Nucleus accumbens (tissue), 56 donors: ENCODE results near the gene PCDHGA7.
A peak's percentile ranks its signal among the peaks of the same experiment; 100 is the strongest.
"Not testable (repeated sequence)": the region's sequence is repeated elsewhere in the genome, so short reads cannot be mapped to it uniquely, and the experiment has no call there.

Experiments
- DNase-seq, 56 donors: peaks; one replicate each; lab custom pipeline; 2025; lab: John Stamatoyannopoulos, UW

Gene PCDHGA7

DNA sequence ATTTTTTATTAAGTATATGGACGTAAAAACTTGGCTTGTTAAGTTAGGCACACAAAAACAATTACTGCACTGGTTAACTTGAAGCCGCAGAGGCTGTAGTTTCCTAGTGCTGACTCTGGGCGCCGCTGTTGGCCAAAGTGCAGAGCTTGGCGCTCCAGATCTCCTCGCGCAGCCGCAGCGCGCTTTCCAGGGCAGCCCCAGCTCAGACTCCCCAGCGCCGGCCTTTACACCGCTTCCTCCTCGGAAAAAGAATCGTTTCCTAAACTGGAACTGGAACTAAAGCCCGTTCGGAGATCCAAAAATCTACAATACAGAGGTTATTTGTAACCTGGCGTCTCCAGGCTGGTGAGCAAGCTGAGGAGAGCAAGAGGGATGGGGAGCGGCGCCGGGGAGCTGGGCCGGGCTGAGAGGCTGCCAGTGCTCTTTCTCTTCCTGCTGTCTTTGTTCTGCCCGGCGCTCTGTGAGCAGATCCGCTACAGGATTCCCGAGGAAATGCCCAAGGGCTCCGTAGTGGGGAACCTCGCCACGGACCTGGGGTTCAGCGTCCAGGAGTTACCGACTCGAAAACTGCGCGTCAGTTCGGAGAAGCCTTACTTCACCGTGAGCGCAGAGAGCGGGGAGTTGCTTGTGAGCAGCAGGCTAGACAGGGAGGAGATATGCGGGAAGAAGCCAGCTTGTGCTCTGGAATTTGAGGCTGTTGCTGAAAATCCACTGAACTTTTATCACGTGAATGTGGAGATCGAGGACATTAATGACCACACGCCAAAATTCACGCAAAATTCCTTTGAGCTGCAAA is 15.4 kb downstream of the PCDHGA7 start, which contains the start of gene PCDHGB5:
Gene PCDHGB5, plus strand, starts transcription at position 192 of the 796 bp plus-strand sequence. Its CDS starts 181 bp downstream, at position 373.
- DNase-seq = peak in 3 of 56 donors; percentile 19 to 31 (median 22)

DNA sequence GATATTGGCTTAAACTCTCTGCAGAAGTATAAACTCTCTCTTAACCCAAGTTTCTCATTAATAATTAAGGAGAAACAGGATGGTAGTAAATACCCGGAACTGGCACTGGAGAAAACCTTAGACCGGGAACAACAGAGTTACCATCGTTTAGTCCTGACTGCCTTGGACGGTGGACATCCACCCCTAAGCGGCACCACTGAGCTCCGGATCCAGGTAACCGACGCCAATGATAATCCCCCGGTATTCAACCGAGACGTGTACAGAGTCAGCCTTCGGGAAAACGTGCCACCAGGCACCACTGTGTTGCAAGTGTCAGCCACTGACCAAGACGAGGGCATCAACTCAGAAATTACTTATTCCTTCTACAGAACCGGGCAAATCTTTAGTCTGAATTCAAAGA is 16.1 kb downstream of the PCDHGA7 start:
- no peak for DNase-seq

DNA sequence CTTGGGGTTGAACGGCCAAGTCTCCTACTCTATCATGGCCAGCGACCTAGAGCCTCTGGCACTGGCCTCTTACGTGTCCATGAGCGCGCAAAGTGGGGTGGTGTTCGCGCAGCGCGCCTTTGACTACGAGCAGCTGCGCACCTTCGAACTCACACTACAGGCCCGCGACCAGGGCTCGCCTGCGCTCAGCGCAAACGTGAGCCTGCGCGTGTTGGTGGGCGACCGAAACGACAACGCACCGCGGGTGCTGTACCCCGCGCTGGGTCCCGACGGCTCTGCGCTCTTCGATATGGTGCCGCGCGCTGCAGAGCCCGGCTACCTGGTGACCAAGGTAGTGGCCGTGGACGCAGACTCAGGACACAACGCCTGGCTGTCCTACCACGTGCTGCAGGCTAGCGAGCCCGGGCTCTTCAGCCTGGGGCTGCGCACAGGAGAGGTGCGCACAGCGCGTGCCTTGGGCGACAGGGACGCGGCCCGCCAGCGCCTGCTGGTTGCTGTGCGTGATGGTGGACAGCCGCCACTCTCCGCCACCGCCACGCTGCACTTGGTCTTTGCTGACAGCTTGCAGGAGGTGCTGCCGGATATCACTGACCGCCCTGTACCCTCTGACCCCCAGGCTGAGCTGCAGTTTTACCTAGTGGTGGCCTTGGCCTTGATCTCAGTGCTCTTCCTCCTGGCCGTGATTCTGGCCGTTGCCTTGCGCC is 17.2 kb downstream of the PCDHGA7 start:
- no peak for DNase-seq

DNA sequence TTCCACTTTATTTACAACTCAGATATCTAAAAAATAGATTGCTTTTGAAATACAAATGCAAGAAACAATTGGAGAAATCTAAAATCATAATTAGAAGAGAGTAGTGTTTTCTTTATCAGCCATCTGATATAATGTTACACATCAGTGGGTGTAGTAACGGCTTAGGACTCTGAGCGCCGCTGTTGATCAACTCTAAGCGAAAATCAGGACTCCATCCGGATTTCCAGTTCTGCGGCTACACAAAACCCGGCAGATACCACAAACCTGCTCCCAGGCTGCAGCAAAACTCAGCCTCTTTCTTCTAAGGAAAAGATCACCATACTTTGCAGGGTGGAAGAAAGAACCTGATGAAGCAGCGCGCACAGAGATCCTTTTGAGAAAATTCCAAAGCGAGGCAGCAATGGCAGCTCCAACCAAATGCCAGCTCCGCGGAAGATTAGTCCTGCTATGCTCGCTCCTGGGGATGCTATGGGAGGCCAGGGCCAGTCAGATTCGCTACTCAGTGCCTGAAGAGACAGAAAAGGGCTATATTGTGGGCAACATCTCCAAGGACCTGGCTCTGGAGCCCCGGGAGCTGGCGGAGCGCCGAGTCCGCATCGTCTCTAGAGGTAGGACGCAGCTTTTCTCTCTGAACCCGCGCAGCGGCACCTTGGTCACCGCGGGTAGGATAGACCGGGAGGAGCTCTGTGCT is 20.2 kb downstream of the PCDHGA7 start, which contains the start of gene PCDHGA9:
Gene PCDHGA9, plus strand, starts transcription at position 226 of the 691 bp plus-strand sequence. Its CDS starts 175 bp downstream, at position 401.
- peak in 1 of 56 donors; percentile 23 for DNase-seq

DNA sequence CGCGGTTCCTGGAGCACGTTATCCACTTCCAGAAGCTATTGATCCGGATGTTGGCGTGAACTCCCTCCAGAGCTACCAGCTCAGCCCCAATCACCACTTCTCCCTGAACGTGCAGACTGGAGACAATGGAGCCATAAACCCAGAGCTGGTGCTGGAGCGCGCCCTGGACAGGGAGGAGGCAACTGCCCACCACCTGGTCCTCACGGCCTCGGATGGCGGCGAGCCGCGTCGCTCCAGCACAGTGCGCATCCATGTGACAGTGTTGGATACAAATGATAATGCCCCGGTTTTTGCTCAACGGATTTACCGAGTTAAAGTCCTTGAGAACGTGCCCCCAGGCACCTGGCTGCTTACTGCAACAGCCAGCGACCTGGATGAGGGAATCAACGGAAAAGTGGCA is 20.8 kb downstream of the PCDHGA7 start:
- DNase-seq = no peak

DNA sequence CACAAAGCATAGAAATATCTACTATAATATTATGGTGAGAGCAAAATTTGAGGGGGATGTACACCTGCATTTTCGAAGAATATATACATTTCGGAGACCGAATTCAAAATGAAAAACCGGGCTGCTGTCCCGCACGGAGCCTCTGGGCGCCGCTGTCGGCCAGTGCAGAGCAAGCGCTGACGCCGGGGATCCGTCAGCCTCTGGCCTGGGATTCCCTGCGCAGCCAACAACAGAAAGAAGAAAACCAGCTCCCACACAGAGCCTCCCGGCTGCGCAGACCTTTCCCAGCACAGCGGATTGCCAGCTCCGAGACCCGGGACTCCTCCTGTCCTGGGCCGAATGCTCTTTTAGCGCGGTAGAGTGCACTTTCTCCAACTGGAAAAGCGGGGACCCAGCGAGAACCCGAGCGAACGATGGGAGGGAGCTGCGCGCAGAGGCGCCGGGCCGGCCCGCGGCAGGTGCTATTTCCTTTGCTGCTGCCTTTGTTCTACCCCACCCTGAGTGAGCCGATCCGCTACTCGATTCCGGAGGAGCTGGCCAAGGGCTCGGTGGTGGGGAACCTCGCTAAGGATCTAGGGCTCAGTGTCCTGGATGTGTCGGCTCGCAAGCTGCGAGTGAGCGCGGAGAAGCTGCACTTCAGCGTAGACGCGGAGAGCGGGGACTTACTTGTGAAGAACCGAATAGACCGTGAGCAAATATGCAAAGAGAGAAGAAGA is 25.4 kb downstream of the PCDHGA7 start, which contains the start of gene PCDHGB6:
Gene PCDHGB6, plus strand, starts transcription at position 232 of the 716 bp plus-strand sequence. Its CDS starts 182 bp downstream, at position 414.
- peak in 2 of 56 donors; percentile 19 for DNase-seq

DNA sequence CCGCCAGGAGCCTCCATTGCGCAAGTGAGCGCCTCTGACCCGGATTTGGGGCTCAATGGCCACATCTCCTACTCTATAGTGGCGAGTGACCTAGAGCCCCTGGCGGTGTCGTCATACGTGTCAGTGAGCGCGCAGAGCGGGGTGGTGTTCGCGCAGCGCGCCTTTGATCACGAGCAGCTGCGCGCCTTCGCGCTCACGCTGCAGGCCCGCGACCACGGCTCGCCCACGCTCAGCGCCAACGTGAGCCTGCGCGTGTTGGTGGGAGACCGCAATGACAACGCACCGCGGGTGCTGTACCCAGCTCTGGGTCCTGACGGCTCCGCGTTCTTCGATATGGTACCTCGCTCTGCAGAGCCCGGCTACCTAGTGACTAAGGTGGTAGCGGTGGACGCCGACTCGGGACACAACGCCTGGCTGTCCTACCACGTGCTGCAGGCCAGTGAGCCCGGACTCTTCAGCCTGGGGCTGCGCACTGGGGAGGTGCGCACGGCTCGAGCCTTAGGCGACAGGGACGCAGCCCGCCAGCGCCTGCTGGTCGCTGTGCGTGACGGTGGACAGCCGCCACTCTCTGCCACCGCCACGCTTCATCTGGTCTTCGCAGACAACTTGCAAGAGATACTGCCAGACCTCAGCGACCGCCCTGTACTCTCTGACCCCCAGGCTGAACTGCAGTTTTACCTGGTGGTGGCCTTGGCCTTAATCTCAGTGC is 27.2 kb downstream of the PCDHGA7 start:
- no peak for DNase-seq

DNA sequence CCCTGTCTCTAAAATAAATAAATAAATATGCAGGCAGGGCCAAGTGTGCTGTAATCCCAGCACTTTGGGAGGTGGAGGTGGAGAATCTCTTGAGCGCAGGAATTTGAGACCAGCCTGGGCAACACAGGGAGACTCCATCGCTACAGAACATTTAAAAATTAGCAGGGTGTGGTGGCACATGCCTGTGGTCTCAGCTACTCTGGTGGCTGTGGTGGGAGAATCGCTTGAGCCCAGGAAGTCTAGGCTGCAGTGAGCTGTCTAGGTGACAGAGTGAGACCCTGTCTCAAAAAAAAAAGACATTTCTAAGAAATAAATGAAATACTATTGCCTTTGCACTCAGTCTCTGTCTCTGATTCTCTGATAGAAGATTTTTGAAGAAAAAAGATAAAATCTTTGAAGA is 29.0 kb downstream of the PCDHGA7 start:
- DNase-seq = no peak

DNA sequence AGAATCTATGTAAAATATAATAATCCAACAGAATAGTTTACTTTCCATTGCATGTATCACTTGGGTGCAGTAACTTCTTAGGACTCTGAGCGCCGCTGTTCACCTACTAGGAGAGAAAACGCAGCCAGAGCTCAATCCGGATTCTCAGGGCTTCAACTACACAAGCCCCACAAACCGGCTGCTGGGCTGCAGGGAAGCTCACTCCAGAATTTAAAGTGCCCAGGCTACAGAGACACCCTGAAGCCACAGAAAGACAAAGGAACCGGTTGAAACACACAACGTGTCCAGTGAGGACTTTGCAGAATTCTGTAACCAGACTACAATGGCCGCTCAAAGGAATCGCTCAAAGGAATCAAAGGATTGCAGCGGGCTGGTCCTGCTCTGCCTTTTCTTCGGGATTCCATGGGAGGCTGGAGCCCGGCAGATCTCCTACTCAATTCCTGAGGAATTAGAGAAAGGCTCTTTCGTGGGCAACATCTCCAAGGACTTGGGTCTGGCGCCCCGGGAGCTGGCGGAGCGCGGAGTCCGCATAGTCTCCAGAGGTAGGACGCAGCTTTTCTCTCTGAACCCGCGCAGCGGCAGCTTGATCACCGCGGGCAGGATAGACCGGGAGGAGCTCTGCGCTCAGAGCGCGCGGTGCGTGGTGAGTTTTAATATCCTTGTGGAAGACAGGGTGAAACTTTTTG is 30.5 kb downstream of the PCDHGA7 start, which contains the start of gene PCDHGA10:
Gene PCDHGA10, plus strand, starts transcription at position 134 of the 686 bp plus-strand sequence. Its CDS starts 189 bp downstream, at position 323.
- peak in 4 of 56 donors; percentile 20 to 38 (median 34) for DNase-seq

DNA sequence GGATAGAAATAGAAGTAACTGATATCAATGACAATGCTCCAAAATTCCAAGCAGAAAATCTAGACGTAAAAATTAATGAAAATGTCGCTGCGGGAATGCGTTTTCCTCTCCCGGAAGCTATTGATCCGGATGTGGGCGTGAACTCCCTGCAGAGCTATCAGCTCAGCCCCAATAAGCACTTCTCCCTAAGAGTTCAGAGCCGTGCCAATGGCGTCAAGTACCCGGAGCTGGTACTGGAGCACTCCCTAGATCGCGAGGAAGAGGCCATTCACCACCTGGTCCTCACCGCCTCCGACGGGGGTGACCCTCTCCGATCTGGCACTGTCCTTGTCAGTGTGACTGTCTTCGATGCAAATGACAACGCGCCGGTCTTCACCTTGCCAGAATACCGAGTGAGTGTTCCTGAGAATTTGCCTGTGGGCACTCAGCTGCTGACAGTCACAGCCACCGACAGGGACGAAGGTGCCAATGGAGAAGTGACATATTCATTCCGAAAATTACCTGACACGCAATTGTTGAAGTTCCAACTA is 31.1 kb downstream of the PCDHGA7 start:
- DNase-seq = no peak

DNA sequence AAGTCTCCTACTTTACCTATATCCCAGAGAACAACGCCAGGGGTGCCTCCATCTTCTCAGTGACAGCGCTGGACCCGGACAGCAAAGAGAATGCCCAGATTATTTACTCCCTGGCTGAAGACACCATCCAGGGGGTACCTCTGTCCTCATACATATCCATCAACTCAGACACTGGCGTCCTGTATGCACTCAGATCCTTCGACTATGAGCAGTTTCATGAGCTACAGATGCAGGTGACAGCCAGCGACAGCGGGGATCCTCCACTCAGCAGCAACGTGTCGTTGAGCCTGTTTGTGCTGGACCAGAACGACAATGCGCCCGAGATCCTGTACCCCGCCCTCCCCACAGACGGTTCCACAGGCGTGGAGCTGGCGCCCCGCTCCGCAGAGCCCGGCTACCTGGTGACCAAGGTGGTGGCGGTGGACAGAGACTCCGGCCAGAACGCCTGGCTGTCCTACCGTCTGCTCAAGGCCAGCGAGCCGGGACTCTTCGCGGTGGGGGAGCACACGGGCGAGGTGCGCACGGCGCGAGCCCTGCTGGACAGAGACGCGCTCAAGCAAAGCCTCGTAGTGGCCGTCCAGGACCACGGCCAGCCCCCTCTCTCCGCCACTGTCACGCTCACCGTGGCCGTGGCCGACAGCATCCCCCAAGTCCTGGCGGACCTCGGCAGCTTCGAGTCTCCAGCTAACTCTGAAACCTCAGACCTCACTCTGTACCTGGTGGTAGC is 32.2 kb downstream of the PCDHGA7 start:
- DNase-seq = not testable (repeated sequence)

DNA sequence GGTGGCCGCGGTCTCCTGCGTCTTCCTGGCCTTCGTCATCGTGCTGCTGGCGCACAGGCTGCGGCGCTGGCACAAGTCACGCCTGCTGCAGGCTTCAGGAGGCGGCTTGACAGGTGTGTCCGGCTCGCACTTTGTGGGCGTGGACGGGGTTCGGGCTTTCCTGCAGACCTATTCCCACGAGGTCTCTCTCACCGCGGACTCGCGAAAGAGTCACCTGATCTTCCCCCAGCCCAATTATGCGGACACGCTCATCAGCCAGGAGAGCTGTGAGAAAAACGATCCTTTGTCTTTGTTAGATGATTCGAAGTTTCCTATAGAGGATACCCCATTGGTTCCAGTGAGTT is 32.7 kb downstream of the PCDHGA7 start:
- DNase-seq = not testable (repeated sequence)

DNA sequence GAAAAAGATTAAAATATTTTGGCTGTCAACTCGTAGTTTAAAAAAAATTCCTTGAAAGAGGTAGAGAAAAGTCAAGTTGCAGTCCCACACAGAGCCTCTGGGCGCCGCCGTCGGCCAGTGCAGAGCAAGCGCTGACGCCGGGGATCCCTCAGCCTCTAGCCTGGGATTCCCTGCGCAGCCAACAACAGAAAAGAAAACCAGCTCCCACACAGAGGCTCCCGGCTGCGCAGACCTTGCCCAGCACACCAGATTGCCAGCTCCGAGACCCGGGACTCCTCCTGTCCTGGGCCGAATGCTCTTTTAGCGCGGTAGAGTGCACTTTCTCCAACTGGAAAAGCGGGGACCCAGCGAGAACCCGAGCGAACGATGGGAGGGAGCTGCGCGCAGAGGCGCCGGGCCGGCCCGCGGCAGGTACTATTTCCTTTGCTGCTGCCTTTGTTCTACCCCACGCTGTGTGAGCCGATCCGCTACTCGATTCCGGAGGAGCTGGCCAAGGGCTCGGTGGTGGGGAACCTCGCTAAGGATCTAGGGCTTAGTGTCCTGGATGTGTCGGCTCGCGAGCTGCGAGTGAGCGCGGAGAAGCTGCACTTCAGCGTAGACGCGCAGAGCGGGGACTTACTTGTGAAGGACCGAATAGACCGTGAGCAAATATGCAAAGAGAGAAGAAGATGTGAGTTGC is 35.1 kb downstream of the PCDHGA7 start, which contains the start of gene PCDHGB7:
Gene PCDHGB7, plus strand, starts transcription at position 184 of the 679 bp plus-strand sequence. Its CDS starts 183 bp downstream, at position 367.
- peak in 15 of 56 donors; percentile 11 to 64 (median 26) for DNase-seq

DNA sequence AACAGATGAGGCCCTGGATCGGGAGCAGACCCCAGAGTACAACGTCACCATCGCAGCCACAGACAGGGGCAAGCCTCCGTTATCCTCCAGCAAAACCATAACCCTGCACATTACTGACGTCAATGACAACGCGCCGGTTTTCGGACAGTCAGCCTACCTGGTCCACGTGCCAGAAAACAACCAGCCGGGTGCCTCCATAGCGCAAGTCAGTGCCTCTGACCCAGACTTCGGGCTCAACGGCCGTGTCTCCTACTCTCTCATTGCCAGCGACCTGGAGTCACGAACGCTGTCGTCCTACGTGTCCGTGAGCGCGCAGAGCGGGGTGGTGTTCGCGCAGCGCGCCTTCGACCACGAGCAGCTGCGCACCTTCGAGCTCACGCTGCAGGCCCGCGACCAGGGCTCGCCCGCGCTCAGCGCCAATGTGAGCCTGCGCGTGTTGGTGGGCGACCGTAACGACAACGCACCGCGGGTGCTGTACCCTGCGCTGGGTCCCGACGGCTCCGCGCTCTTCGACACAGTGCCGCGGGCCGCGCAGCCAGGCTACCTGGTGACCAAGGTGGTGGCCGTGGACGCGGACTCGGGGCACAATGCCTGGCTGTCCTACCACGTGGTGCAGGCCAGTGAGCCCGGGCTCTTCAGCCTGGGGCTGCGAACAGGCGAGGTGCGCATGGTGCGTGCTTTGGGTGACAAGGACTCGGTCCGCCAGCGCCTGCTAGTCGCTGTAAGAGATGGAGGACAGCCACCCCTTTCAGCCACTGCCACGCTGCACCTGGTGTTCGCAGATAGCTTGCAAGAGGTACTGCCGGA is 36.7 kb downstream of the PCDHGA7 start:
- DNase-seq = no peak

DNA sequence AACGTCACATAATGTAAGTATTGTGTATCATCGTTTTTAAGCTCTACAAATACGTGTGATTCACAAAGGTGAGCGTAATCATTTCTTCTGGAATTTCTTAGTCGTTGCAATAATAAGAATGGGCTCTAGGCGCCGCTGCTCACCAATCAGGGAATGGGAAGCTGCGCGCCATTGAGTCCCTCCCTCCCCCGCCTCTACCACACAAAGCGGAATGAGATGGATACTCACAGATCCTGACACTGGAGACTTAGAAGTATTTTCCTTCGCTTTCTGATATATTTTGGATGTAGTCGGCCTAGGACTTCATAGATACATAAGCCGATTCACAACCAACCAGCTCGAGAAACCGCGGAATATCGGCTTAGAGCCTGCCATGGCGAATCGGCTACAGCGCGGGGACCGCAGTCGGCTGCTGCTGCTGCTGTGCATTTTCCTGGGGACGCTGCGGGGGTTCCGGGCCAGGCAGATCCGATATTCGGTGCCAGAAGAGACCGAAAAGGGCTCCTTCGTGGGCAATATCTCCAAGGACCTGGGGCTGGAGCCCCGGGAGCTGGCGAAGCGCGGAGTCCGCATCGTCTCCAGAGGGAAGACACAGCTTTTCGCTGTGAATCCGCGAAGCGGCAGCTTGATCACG is 38.4 kb downstream of the PCDHGA7 start, which contains the start of gene PCDHGA11:
Gene PCDHGA11, plus strand, starts transcription at position 197 of the 634 bp plus-strand sequence. Its CDS starts 177 bp downstream, at position 374.
- DNase-seq = peak in 1 of 56 donors; percentile 13

DNA sequence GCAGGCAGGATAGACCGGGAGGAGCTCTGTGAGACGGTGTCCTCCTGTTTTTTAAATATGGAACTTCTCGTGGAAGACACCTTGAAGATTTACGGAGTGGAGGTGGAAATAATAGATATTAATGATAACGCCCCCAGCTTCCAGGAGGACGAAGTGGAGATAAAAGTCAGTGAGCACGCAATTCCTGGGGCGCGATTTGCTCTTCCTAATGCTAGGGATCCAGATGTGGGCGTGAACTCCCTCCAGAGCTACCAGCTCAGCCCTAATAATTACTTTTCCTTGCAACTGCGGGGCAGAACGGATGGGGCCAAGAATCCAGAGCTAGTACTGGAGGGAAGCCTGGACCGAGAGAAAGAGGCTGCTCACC is 38.9 kb downstream of the PCDHGA7 start:
- no peak for DNase-seq
